ENCODE data around the gene HEXIM1. TPM values are rescaled to one million over a fixed set of nuclear protein-coding genes. Genes with fewer than 3 reads are reported as not detected.
A peak's percentile ranks its signal among the peaks of the same experiment; 100 is the strongest.

The HEXIM1 gene
- total RNA-seq, 4 donors from 2014 or later: 38.0 to 54.9 (median 42.6) TPM

- H3K4me1 ChIP-seq: peaks cover 21 to 70% (median 51%) of the 10 kb centered on the region in 4 donors
- intact Hi-C loops (cut with DNase I; ENCODE audit: low total_unique reads): loop anchor here (2.0 to 10.0 kb wide), 2 partner anchors 13 to 963 kb away; partner anchors contain the start of genes HEXIM2 and TMUB2
- in situ Hi-C loops (cut with MboI; ENCODE audit: low pct_ligation_motif_present in 1 of 4, low pct_unique_long_range_greater_than_20kb in 1 of 4, low sequenced_read_pairs in 3 of 4): no loop called here
Observed at GRCh38 chr17:45147581-45148182, 593 bp upstream of the HEXIM1 start.

GRCh38 chr17:45149037-45149668, 878 bp downstream of the HEXIM1 start:
- H3K4me1 ChIP-seq: peaks cover 15 to 64% (median 42%) of the 10 kb centered on the region in 4 donors
- H3K9me3 ChIP-seq: no peaks in the 10 kb centered on the region
- in situ Hi-C loops (cut with MboI; ENCODE audit: low pct_ligation_motif_present in 1 of 4, low pct_unique_long_range_greater_than_20kb in 1 of 4, low sequenced_read_pairs in 3 of 4) (no loop called here), intact Hi-C loops (cut with DNase I; ENCODE audit: low total_unique reads) (loop anchor here (1.0 to 10.0 kb wide), 2 partner anchors 48 to 964 kb away; partner anchors contain the start of gene TMUB2)
- 0 to 1% methylated on average over 3 to 32 of the region's 32 CpGs for WGBS, 2 donors (ENCODE audit: low coverage in 1 of 2)
- DNase-seq: peak; percentile 89
- H3K36me3 ChIP-seq: no peaks in the 10 kb centered on the region
- peak; percentile 73 to 93 (median 86) for TF ChIP-seq CTCF (IDR thresholded peaks at IDR 0.05)
- no peak for TF ChIP-seq EP300 (IDR thresholded peaks at IDR 0.05; ENCODE audit: low read depth)
- TF ChIP-seq POLR2AphosphoS5 (IDR thresholded peaks at IDR 0.05): peak; percentile 37 to 66 (median 38)
- peak; percentile 56 for TF ChIP-seq POLR2A (IDR thresholded peaks at IDR 0.05)
- H3K27ac ChIP-seq: peak overlapping the region; percentile 95 to 99 (median 98)
- peak overlapping the region; percentile 40 to 90 (median 78) for H3K4me3 ChIP-seq
- no peaks in the 10 kb centered on the region for H3K27me3 ChIP-seq

More at GRCh38 chr17:45147581-45148182, 593 bp upstream of the HEXIM1 start:
- Histone ChIP-seq H3K9me3 (no peaks in the 10 kb centered on the region), H3K27me3 (no peaks in the 10 kb centered on the region), H3K27ac (peak overlapping the region; percentile 95 to 99 (median 98)), H3K4me3 (peak overlapping the region; percentile 53 to 69 (median 64)), H3K36me3 (no peaks in the 10 kb centered on the region)
- 1% methylated on average over 17 to 37 of the region's 38 CpGs for WGBS, 2 donors (ENCODE audit: low coverage in 1 of 2)
- TF ChIP-seq CTCF (IDR thresholded peaks at IDR 0.05) (no peak), EP300 (IDR thresholded peaks at IDR 0.05; ENCODE audit: low read depth) (peak; percentile 52), POLR2AphosphoS5 (IDR thresholded peaks at IDR 0.05) (peak; percentile 61 to 89 (median 86)), POLR2A (IDR thresholded peaks at IDR 0.05) (no peak)
- DNase-seq: peak; percentile 82

GRCh38 chr17:45149669-45150664, 1.7 kb downstream of the HEXIM1 start:
- H3K4me1 ChIP-seq: peaks cover 10 to 58% (median 34%) of the 10 kb centered on the region in 4 donors
- intact Hi-C loops (cut with DNase I; ENCODE audit: low total_unique reads) (loop anchor here (1.0 to 10.0 kb wide), 2 partner anchors 47 to 965 kb away; partner anchors contain the start of gene TMUB2), in situ Hi-C loops (cut with MboI; ENCODE audit: low pct_ligation_motif_present in 1 of 4, low pct_unique_long_range_greater_than_20kb in 1 of 4, low sequenced_read_pairs in 3 of 4) (no loop called here)

More at GRCh38 chr17:45149669-45150664, 1.7 kb downstream of the HEXIM1 start:
- TF ChIP-seq CTCF (IDR thresholded peaks at IDR 0.05) (no peak), EP300 (IDR thresholded peaks at IDR 0.05; ENCODE audit: low read depth) (no peak), POLR2AphosphoS5 (IDR thresholded peaks at IDR 0.05) (peak; percentile 9 to 58 (median 48)), POLR2A (IDR thresholded peaks at IDR 0.05) (peak; percentile 40)
- Histone ChIP-seq H3K4me3 (peak overlapping the region; percentile 40 to 90 (median 78)), H3K36me3 (no peaks in the 10 kb centered on the region), H3K27ac (peak overlapping the region; percentile 95 to 99 (median 98)), H3K27me3 (no peaks in the 10 kb centered on the region), H3K9me3 (no peaks in the 10 kb centered on the region)
- DNase-seq: peak; percentile 76
- 1 to 20% methylated on average over 3 to 48 of the region's 56 CpGs for WGBS, 2 donors (ENCODE audit: low coverage in 1 of 2)

All from transverse colon (tissue), 4 donors.